GM19452 (cell line): Measurements from ENCODE around the gene HTR2A.
"Not testable (repeated sequence)": the region's sequence is repeated elsewhere in the genome, so short reads cannot be mapped to it uniquely, and the experiment has no call there.

ENCODE experiments used
- ATAC-seq: cut with Tn5 transposase; IDR thresholded peaks from one replicate; pipeline ENCODE4 v1.9.1; 2021; ENCODE audit not compliant: unreplicated experiment

Gene HTR2A

DNA sequence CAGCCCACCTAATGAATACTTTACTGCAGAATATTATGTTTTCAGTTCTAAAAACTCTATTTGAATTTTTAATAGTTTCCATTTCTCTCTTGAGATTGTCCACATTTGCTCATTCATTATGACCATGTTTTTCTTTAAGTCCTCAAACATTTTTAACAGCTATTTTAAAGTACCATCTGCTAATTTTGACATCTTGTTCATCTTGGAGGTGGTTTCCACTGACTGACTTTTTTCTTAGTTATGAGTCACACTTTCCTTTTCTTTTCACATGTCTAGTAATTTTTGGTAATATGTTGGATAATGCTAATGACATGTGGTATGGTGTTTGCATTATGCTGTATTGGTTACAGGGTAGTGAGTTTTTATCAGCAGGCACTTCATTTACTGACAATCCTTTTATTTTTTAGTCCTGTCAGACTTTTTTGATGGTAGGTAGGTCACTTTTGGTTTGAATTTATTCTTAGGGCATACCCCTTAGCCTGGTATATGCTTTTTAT, 84.5 kb downstream of the HTR2A start:
- ATAC-seq = no peak

DNA sequence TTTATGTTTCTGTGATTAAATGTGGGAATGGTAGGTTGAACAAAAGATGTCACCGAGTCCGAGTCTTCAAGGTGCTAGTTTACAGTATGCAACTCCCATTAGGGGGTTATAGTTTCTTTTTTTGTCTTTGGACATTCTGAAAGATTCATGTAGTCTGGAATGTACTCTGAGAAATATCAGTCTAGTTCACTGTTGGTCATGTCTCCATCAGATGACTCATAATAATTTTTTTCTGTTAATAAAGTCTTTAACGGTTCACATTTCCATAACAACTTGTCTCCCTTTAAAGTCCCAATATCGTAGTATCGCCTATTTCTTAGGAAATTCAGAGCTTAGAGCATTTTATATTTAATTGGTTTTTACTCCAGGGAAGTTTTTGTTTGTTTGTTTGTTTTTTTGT, 86.4 kb downstream of the HTR2A start:
- no peak for ATAC-seq

DNA sequence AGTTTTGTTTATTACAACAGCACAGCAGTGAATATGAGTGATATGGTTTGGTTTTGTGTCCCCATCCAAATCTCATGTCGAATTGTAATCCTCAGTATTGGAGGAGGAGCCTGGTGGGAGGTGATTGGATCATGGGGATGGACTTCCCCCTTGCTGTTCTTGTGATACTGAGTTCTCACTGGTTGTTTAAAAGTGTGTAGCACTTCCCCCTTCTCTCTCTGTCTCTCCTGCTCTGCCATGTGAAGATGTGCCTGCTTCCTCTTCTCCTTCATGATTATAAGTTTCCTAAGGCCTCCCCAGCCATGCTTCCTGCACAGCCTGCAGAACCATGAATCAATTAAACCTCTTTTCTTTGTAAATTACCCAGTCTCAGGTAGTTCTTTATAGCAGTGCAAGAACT, 91.9 kb downstream of the HTR2A start:
- not testable (repeated sequence) for ATAC-seq

DNA sequence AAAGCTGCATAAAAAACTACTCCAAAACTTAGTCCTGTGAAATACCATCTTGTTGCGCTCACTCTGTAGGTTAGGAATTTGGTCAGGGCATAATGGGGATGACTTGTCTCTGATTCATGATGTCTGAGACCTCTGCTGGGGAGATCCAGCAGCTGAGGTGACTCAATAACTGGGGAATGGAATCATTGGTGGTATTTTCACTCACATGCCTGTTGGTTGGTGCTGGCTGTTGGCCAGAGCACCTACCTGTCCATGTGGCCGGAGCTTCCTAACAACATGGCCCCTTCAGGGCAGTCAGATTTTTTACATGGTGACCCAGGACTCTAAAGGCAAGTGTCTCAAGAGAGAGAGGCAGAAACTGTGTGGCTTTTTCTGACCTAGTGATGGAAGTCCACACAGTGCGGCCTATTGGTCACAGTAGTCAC, 92.5 kb downstream of the HTR2A start:
- ATAC-seq = no peak

DNA sequence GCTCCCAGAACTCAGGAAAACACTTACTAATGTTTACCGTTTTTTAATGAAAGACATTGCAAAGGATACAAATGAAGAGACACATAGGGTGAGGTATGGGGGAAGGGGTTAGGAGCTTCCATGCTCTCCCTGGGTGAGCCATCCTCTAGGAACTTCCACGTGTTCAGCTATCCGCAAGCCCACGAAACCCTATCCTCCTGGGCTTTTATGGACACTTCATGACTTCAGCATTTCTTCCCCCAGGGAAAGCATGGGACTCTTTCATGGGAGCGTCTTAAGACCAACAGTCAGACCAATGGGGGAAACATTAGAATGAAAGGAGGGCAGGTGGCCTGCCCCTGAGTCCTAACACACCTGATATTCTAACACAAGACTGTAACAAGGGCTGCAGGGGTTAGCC, 93.3 kb downstream of the HTR2A start:
- ATAC-seq = no peak

DNA sequence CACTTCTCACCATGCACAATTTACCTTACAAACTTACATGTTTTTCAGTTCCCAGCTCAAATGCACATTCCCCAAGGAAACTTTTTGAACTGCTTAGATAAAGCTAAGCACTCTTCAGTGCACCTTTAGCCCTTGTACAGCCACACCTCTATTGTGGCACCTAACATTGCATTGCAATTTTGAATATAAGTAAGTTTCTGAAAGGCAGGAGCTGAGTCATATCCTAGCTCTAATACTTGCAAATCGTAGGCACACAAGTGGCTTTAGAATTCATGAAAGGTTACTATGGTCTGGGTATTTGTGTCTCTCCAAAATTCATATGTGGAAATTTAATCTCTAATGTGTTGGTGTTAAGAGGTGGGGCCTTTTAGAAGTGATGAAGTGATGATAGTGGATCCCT, 95.0 kb downstream of the HTR2A start:
- ATAC-seq = no peak

DNA sequence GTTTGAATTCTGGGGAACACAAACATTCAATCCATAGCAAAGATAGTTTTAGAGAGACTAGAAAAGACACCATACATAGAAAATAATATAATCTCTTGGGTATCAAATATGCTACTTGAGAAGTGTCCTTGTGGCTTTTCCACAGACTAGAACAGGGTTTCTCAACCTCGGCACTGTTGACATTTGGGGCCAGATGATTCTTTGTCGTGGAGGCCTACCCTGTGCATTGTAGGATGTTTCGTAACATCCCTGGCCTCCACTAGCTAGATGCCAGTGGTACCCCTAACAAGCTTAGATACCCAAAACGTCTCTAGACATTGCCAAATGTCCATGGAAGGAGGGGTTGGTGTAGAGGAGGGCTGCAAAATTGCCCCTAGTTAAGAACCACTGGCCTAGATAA, 97.7 kb downstream of the HTR2A start:
- ATAC-seq = no peak

DNA sequence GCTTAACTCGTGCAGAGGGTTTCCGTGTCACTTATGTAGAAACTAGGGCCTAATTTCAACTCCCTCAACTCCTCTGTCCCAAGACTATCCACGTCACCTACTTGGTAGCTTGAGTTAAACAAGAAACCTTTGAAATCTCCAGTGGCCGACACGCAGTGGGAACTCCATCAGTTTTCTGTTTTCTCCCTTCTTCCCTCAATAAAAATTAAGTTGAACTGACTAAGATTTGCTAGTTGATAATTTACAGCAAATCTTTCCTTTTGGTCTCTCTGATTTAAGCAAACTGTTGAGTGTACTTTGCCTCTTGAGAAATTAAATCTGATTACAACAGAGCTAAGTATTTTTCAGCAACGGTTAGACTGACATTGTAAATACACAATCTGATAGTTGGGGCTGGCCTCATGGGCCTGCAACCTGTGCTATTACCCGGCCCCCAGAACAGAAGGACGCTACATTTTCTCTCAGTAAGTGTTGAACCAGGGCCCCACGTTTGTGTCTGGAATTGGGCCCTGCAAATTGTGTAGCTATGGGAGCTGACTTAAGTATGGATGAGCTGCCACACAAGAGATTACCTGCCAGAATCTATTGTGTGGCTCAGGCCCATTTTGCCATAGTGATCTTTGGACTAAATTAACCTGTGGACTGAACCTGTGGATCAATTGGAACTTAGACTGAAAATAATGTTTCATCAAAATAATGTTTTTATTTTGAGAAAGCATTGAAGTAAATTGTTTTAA, 99.2 kb downstream of the HTR2A start:
- ATAC-seq = no peak

DNA sequence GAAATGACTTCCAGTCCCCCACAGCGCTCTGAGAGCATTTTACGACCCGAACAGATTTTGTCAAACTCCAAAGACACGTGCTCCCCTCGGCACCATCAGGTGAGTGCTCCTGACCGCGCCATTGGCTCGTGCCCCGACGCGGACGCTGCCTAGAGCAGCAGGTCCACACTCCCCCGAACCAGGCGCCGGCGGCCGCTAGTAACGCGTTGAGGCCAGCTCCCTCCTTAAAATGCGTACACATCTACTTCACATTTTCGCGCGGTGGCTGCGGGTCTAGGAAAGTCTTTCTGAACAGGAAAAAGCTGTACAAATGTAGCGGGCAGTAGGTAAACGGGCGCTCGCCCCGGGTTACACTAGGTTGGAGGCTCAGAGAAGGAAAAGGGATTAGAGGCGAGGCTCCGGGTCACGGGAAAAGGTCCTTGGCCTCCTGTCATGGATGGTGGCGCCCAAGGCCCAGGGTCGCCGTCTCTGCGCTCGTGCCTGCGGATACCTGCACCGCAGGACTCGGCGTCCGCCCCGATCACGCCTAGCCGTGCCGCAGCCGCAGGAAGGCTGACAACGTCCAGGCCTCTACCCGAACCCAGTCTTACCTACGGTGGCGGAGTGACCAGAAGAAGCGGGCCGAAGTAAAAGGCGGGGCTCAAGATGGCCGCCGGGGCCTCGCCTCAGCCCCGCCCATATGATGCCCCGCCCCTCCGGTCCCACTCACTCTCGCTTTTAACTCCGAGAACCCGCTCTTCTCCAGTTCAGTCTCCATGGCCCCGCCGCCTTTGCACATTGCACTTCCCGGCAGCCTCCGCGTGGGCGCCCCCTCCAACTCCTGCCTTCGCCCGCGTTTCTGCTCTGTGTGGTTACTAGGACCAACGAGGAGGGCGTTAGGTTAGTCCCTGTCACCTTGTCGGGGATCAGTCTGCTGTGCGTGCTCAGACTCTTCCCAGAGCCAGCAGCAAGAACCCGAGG, 100.1 kb downstream of the HTR2A start, which contains the start of gene ESD:
TSS of gene ESD (minus strand) at position 647 of the 960 bp plus-strand sequence. CDS start 5,748 bp downstream, outside the sequence.
- ATAC-seq = peak; percentile 92

DNA sequence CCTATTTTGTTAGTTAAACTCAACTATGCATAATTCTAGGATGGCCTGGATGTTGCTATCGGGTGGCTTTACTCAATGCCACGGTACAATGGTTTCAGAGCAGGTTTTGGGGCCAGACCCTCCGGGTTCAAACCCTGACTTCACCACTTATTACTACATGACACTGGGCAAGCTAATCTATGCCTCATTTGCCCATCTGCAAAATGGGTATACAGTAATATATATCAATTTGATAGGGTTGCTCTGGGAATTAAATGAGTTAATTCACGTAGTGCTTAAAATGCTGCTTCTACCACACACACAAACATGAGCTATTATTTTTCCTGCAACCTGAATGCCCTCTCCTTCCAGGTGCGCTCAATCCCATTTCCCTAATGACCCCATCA, 100.7 kb downstream of the HTR2A start:
- ATAC-seq = no peak

DNA sequence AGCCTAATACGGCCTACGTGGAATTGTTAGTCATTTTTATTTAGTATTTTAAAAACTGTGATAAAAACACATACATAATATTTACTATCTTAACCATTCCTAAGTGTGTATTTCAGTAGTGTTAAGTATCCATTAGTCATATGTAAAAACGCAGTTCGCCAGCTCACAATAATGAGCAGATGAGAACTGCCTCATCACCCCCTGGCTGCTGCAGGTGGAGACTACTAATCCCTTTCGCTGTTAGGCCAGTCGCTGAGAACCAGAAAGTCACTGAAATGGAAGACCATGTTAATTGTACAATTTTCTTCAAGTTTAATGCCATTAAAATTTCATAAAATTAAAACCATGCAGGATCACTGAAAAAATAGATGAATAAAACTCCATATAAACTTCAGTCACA, 101.5 kb downstream of the HTR2A start:
- no peak for ATAC-seq

DNA sequence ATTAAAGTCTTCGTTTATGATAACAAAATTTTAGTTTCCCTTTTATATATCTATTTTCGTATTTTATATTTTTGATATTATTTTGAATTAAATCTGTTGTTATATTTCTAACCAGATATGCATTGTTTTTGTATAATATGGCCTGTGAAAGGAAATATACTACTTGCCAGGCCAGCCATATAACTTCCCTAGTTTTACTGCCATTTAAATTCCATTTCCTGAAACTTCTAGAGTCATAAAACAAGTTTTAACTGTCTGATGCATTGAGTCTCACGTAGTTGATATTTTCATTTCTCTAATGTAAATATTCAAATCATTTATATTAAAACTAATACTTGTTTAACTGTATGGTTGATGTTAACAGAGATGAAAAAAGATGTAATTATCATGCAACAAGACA, 113.3 kb downstream of the HTR2A start:
- ATAC-seq = no peak

DNA sequence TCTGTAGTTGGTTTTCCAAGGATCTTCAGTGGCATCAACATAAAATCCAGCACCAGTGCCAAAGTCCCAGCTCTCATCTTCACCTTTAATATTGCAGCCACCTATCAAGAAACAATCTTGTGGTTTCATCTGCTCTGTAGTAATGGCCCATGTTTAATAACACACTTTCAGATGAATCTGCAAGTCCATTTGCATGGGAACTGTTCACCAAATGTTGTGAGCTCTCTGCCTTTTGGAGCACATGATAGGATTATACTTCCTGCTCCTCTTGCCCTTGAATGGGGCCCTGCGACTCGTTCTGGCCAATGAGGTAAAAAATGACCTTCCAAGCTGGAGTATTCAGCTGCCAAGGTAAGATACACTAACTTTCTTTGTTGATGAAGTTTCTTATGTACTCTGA, 114.2 kb downstream of the HTR2A start:
- ATAC-seq = no peak

DNA sequence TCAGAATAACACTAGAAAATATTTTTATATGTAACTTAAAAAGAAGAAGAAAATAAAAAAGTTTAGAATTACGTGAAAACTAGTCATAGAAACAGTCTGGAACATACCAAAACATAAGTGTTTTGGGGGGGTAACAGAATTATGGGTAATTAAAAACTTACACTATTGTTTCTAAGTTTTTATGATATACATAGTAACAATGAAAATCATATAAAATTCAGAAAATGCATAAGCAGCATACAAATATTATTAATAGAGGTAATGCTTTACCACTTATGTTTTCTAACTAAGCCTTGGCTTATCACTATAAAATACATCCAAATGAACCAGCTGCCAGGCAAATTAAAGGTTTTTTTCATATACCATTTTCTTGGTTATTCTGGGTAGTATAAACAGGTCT, 114.8 kb downstream of the HTR2A start:
- ATAC-seq = no peak
